ENCODE data around the gene SENP3.

Gene SENP3

DNA sequence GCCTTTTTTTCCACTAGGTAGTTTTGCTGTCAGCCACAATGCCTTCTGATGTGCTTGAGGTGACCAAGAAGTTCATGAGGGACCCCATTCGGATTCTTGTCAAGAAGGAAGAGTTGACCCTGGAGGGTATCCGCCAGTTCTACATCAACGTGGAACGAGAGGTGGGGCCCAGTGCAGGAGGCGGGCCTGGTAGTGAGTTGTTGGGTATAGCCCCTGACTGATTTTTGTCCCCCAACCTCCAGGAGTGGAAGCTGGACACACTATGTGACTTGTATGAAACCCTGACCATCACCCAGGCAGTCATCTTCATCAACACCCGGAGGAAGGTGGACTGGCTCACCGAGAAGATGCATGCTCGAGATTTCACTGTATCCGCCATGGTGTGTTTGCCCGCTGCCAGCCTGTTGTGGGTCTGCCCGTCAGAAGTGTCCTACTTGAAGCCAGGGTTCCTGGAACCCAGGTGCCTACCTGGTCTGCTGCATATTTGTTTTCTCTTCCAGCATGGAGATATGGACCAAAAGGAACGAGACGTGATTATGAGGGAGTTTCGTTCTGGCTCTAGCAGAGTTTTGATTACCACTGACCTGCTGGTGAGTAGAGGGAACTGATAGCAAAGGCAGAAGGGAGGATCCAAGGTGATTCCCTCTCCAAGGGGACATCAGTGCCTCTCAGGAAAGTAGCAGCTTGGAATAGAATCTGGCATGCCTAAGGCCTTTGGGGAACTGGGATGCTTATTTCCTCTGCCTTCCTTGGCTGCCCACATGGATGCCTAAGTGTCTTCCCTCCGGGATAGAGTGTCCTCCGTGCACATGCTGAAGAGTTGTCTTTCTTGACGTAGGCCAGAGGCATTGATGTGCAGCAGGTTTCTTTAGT lies 15.8 kb downstream of the SENP3 start:
- no peak for DNase-seq

- peak; percentile 57 to 89 for DNase-seq
Observed at GRCh38 chr17:7579001-7579833, 17.5 kb downstream of the SENP3 start, which contains the start of gene CD68. TSS of gene CD68 (plus strand) at chr17:7579638. CDS start at chr17:7579678, 40 bp downstream.

DNA sequence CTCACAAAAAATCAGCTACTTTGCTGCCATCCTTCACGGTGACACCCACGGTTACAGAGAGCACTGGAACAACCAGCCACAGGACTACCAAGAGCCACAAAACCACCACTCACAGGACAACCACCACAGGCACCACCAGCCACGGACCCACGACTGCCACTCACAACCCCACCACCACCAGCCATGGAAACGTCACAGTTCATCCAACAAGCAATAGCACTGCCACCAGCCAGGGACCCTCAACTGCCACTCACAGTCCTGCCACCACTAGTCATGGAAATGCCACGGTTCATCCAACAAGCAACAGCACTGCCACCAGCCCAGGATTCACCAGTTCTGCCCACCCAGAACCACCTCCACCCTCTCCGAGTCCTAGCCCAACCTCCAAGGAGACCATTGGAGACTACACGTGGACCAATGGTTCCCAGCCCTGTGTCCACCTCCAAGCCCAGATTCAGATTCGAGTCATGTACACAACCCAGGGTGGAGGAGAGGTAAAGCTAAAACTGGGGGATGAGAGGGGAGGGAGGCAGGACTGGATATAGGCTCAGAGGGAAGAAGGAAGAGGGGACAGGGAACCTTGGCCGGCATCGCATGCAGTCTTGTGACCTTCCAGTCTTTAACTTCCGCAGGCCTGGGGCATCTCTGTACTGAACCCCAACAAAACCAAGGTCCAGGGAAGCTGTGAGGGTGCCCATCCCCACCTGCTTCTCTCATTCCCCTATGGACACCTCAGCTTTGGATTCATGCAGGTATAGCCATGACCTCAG lies 18.3 kb downstream of the SENP3 start:
- DNase-seq: peak in 1 of 2 donors; percentile 57

DNA sequence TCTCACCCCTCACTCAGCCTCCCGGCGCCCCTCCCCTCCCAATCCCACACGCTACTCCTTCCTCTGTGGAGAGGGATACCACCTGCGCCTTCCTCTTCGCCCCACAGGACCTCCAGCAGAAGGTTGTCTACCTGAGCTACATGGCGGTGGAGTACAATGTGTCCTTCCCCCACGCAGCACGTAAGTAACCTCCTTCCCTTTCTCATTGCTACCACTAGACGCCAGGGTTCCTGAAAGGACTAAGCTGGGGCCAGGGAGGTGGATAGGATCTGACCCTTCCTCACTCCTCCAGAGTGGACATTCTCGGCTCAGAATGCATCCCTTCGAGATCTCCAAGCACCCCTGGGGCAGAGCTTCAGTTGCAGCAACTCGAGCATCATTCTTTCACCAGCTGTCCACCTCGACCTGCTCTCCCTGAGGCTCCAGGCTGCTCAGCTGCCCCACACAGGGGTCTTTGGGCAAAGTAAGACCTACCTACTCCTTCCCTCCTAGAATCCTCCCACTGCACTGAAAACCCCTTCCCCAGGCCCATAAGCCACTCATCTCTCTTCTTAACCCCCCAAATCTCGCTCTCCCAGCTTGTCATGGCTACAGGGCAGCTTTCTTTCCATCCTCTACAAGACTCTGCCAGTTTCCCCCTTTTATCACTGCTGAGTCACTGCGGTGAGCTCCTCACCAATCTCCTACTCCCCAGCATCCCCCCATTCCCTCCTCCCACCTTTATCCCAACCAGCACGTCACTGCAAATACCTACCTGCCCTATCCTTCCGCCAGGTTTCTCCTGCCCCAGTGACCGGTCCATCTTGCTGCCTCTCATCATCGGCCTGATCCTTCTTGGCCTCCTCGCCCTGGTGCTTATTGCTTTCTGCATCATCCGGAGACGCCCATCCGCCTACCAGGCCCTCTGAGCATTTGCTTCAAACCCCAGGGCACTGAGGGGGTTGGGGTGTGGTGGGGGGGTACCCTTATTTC lies 19.2 kb downstream of the SENP3 start:
- DNase-seq: peak in 1 of 2 donors; percentile 8

- DNase-seq: no peak
Observed at GRCh38 chr17:7582396-7583252, 20.9 kb downstream of the SENP3 start.

- peak; percentile 94 to 97 for DNase-seq
Observed at GRCh38 chr17:7583253-7584109, 21.8 kb downstream of the SENP3 start, which contains the start of gene MPDU1. TSS of gene MPDU1 (plus strand) at chr17:7583852. CDS start at chr17:7583863, 11 bp downstream.

GRCh38 chr17:7586673-7587419 lies 25.1 kb downstream of the SENP3 start:
- DNase-seq: no peak

GRCh38 chr17:7587420-7588151 lies 25.9 kb downstream of the SENP3 start:
- peak in 1 of 2 donors; percentile 32 for DNase-seq

GRCh38 chr17:7588553-7589203 lies 27.0 kb downstream of the SENP3 start:
- DNase-seq: no peak

GRCh38 chr17:7589204-7589868 lies 27.6 kb downstream of the SENP3 start:
- peak; percentile 41 to 56 for DNase-seq

GRCh38 chr17:7589891-7590691 lies 28.4 kb downstream of the SENP3 start, which contains the start of gene SOX15:
TSS of gene SOX15 (minus strand) at chr17:7590094. CDS start at chr17:7589676, 418 bp downstream.
- DNase-seq: no peak

DNA sequence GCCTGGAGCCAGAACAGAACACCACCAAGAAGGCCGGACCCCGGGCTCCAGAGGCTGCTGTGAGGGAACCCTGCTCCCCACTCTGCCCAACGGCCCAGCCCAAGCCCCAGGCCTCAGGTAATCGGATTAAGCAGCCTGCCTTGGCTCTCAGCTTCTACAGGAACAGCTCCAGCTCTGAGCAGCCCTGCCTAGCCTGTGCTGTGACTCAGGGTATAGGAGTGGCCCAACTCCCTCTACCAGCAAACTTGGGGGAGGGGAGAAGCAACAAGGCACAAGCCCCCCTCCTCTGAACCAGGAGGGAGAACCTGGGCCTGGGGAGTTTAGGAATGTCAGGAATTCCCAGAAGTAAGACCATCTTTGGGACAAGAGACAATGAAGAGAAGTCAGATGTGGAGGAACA lies 29.0 kb downstream of the SENP3 start:
- no peak for DNase-seq

GRCh38 chr17:7591596-7591995 lies 29.9 kb downstream of the SENP3 start:
- no peak for DNase-seq

- DNase-seq: no peak
Observed at GRCh38 chr17:7592422-7593021, 30.8 kb downstream of the SENP3 start.

- no peak for DNase-seq
Observed at GRCh38 chr17:7593296-7593695, 31.6 kb downstream of the SENP3 start.

Measured in bone marrow (tissue), 2 donors.